ENCODE data around the gene FCHO2.

- TF ChIP-seq CTCF (IDR thresholded peaks at IDR 0.05; ENCODE audit: low read depth, low read length) (peak; percentile 20; the same call in 1 of the 2 replicates), EZH2phosphoT487 (IDR thresholded peaks at IDR 0.05; ENCODE audit: low read depth) (no peak)
Measured at GRCh38 chr5:73115399-73116051, 159.7 kb downstream of the FCHO2 start.
